GM12891 (cell line): ENCODE measurements around the gene MZB1. TPM values are rescaled to one million over a fixed set of nuclear protein-coding genes. Genes with fewer than 3 reads are reported as not detected.

Experiments used
- DNase-seq: peaks from one replicate; pipeline ENCODE4 v3.0.0; 2011; ENCODE audit warnings: low spot score; ENCODE audit not compliant: insufficient read length
- FAIRE-seq: peaks from 2 replicates; lab custom pipeline; 2011; peaks lifted over from hg19 to GRCh38; lab: Jason Lieb, UNC
- PAX5 ChIP-seq: IDR thresholded peaks from 2 replicates; pipeline ENCODE4 v1.6.1; 2011; ENCODE audit warnings: low read length, moderate library complexity, mild to moderate bottlenecking; ENCODE audit not compliant: insufficient read depth, severe bottlenecking
- POLR2A ChIP-seq: IDR thresholded peaks from 2 replicates; pipeline ENCODE4 v1.6.1; 2011; ENCODE audit warnings: low read depth, low read length, control low read depth
- POLR2AphosphoS5 ChIP-seq: IDR thresholded peaks from 2 replicates; pipeline ENCODE4 v1.6.1; 2011; ENCODE audit warnings: low read depth, low read length, control low read depth
- POU2F2 ChIP-seq: IDR thresholded peaks from 2 replicates; pipeline ENCODE4 v1.6.1; 2011; ENCODE audit warnings: low read depth, mild to moderate bottlenecking, control low read depth, low read length, moderate library complexity
- SPI1 ChIP-seq: IDR thresholded peaks from 2 replicates; pipeline ENCODE4 v1.6.1; 2011; ENCODE audit warnings: low read depth, low read length, control low read depth
- TAF1 ChIP-seq: IDR thresholded peaks from 2 replicates; pipeline ENCODE4 v1.6.1; 2011; ENCODE audit warnings: low read depth, low read length, control low read depth
- polyA plus RNA-seq: library from polyadenylated mRNA; unstranded; fragments of >200 nt; gene quantifications from one replicate; pipeline ENCODE4 v1.2.1, GENCODE V29; 2012; ENCODE audit warnings: low read depth, missing spikeins, inconsistent platforms; ENCODE audit not compliant: missing spikeins

MZB1 gene
- polyA plus RNA-seq: 156 TPM

GRCh38 chr5:139389701-139390638 lies at the start of gene MZB1:
MZB1 (minus strand) TSS chr5:139389913; CDS start chr5:139389856, 57 bp downstream.
- no peak for TF ChIP-seq PAX5
- TF ChIP-seq TAF1: peak; percentile 86
- peak; percentile 72 for TF ChIP-seq SPI1
- TF ChIP-seq POLR2A: peak; percentile 93
- TF ChIP-seq POU2F2: peak; percentile 88
- peak; percentile 94 for TF ChIP-seq POLR2AphosphoS5
- peak; percentile 99 for FAIRE-seq
- DNase-seq: peak; percentile 80

GRCh38 chr5:139439013-139439903 lies 49.5 kb upstream of the MZB1 start, which contains the start of gene DNAJC18:
DNAJC18 (minus strand) TSS chr5:139439525; CDS start chr5:139439445, 80 bp downstream.
- no peak for TF ChIP-seq SPI1
- 0 out of 2 replicates have a peak, but pooled peaks have one; percentile 43 for TF ChIP-seq POU2F2
- peak; percentile 58; the same call in 1 of the 2 replicates for TF ChIP-seq POLR2A
- TF ChIP-seq POLR2AphosphoS5: peak; percentile 61; the same call in 1 of the 2 replicates
- TF ChIP-seq PAX5: no peak
- TF ChIP-seq TAF1: peak; percentile 59; the same call in 1 of the 2 replicates
- FAIRE-seq (peak; percentile 95), DNase-seq (peak; percentile 85)

GRCh38 chr5:139438707-139439012 lies 48.9 kb upstream of the MZB1 start:
- no peak for FAIRE-seq
- no peak for TF ChIP-seq POU2F2
- no peak for TF ChIP-seq SPI1
- TF ChIP-seq PAX5: no peak
- no peak for TF ChIP-seq TAF1
- TF ChIP-seq POLR2AphosphoS5: no peak
- no peak for TF ChIP-seq POLR2A
- DNase-seq: no peak

- FAIRE-seq (no peak), DNase-seq (no peak)
- no peak for TF ChIP-seq SPI1
- TF ChIP-seq POLR2A: no peak
- TF ChIP-seq POLR2AphosphoS5: no peak
- TF ChIP-seq PAX5: no peak
- no peak for TF ChIP-seq TAF1
- TF ChIP-seq POU2F2: no peak
These were observed 46.0 kb upstream of the MZB1 start for GRCh38 chr5:139435676-139436075.

GRCh38 chr5:139431706-139432105 lies 42.0 kb upstream of the MZB1 start:
- no peak for TF ChIP-seq POLR2A
- TF ChIP-seq TAF1: no peak
- no peak for TF ChIP-seq POU2F2
- no peak for TF ChIP-seq PAX5
- TF ChIP-seq POLR2AphosphoS5: no peak
- TF ChIP-seq SPI1: no peak

GRCh38 chr5:139430015-139430414 lies 40.3 kb upstream of the MZB1 start:
- no peak for TF ChIP-seq SPI1
- TF ChIP-seq POLR2A: no peak
- TF ChIP-seq TAF1: no peak
- TF ChIP-seq PAX5: no peak
- TF ChIP-seq POU2F2: no peak
- TF ChIP-seq POLR2AphosphoS5: no peak
- DNase-seq (no peak), FAIRE-seq (no peak)

More at GRCh38 chr5:139431706-139432105, 42.0 kb upstream of the MZB1 start:
- no peak for DNase-seq
- FAIRE-seq: no peak

GRCh38 chr5:139426203-139426885 lies 36.6 kb upstream of the MZB1 start:
- DNase-seq (no peak), FAIRE-seq (no peak)
- TF ChIP-seq POU2F2 (no peak), SPI1 (no peak), PAX5 (no peak), POLR2AphosphoS5 (no peak), POLR2A (no peak), TAF1 (no peak)

- FAIRE-seq (no peak), DNase-seq (no peak)
- TF ChIP-seq SPI1 (no peak), POLR2A (no peak), PAX5 (no peak), POLR2AphosphoS5 (no peak), POU2F2 (no peak), TAF1 (no peak)
These were observed 35.8 kb upstream of the MZB1 start for GRCh38 chr5:139425497-139425896.

- peak; percentile 64 for DNase-seq
- FAIRE-seq: peak; percentile 88
- no peak for TF ChIP-seq POU2F2
- TF ChIP-seq TAF1: no peak
- TF ChIP-seq SPI1: no peak
- TF ChIP-seq POLR2A: no peak
- TF ChIP-seq PAX5: no peak
- TF ChIP-seq POLR2AphosphoS5: no peak
These were observed 32.7 kb upstream of the MZB1 start for GRCh38 chr5:139422307-139422893.
